IMR-90 (cell line): ENCODE measurements around the gene PLN. TPM values are rescaled to one million over a fixed set of nuclear protein-coding genes. Genes with fewer than 3 reads are reported as not detected.
A peak's percentile ranks its signal among the peaks of the same experiment; 100 is the strongest.

Source experiments
- ATAC-seq: fragments of 200-7000 bp; cut with Tn5 transposase; 2 replicates; pipeline ENCODE4 v1.9.1; 2020; ENCODE audit warnings: low read depth, mild to moderate bottlenecking, moderate library complexity
- BruUV-seq: library from RNA; stranded (reverse); fragments of 400-500 nt; replicated peaks from 2 replicates; lab custom pipeline; 2021; lab: Mats Ljungman, UMichigan
- CTCF ChIA-PET: fragments of 300-600 bp; formaldehyde crosslinking; extraction: SDS; loops from one replicate; lab custom pipeline; 2021; ENCODE audit warnings: antibody characterized with exemption; lab: Yijun Ruan, JAX
- POLR2A ChIA-PET: fragments of 300-600 bp; sonication (Branson Sonifier 250); formaldehyde crosslinking; loops from one replicate; lab custom pipeline; 2022; ENCODE audit warnings: antibody characterized with exemption; ENCODE audit not compliant: unreplicated experiment; lab: Charles Lee
- DNase-seq: peaks from one replicate; pipeline ENCODE4 v3.0.0; 2013
- H2AFZ ChIP-seq: replicated peaks from 2 replicates; pipeline ENCODE3; 2013; ENCODE audit warnings: low read length, mild to moderate bottlenecking; ENCODE audit not compliant: poor library complexity
- H2AK5ac ChIP-seq: 2 replicates; pipeline ENCODE4 v1.6.1; 2013; ENCODE audit warnings: low read depth, low read length, inconsistent platforms
- H2AK9ac ChIP-seq: replicated peaks from 2 replicates; pipeline ENCODE3; 2013; ENCODE audit warnings: mild to moderate bottlenecking, low read depth, low read length, moderate library complexity; ENCODE audit not compliant: poor library complexity
- H2BK120ac ChIP-seq: 2 replicates; pipeline ENCODE4 v1.6.1; 2013; ENCODE audit warnings: low read depth, low read length, inconsistent platforms
- H2BK15ac ChIP-seq: 3 replicates; pipeline ENCODE4 v1.6.1; 2013; ENCODE audit warnings: low read depth, low read length, inconsistent platforms
- H2BK20ac ChIP-seq: 2 replicates; pipeline ENCODE4 v1.6.1; 2013; ENCODE audit warnings: low read depth, mild to moderate bottlenecking, inconsistent platforms, low read length, moderate library complexity
- H2BK5ac ChIP-seq: 2 replicates; pipeline ENCODE4 v1.6.1; 2013; ENCODE audit warnings: mild to moderate bottlenecking, low read depth, low read length, inconsistent platforms; ENCODE audit not compliant: poor library complexity, severe bottlenecking
- H3K14ac ChIP-seq: replicated peaks from 2 replicates; pipeline ENCODE4 v1.6.1; 2013; ENCODE audit warnings: low read depth, low read length, inconsistent platforms
- H3K18ac ChIP-seq: 2 replicates; pipeline ENCODE4 v1.6.1; 2013; ENCODE audit warnings: low read depth, low read length, control low read depth
- H3K23ac ChIP-seq: 2 replicates; pipeline ENCODE4 v1.6.1; 2013; ENCODE audit warnings: low read depth, low read length, inconsistent platforms
- H3K27ac ChIP-seq: 2 replicates; pipeline ENCODE4 v1.5.1; 2013; ENCODE audit warnings: mild to moderate bottlenecking, control low read depth, low read length; ENCODE audit not compliant: insufficient read depth
- H3K27me3 ChIP-seq: 2 replicates; pipeline ENCODE4 v1.6.1; 2013; ENCODE audit warnings: low read length; ENCODE audit not compliant: control insufficient read depth, insufficient read depth
- H3K36me3 ChIP-seq: 2 replicates; pipeline ENCODE4 v1.6.1; 2013; ENCODE audit warnings: low read length, mixed read lengths; ENCODE audit not compliant: control insufficient read depth, insufficient read depth
- H3K4ac ChIP-seq: 2 replicates; pipeline ENCODE4 v1.6.1; 2013; ENCODE audit warnings: low read depth, low read length, inconsistent platforms
- H3K4me1 ChIP-seq: 2 replicates; pipeline ENCODE4 v1.6.1; 2013; ENCODE audit warnings: low read length, mixed read lengths; ENCODE audit not compliant: control insufficient read depth, insufficient read depth
- H3K4me2 ChIP-seq: 2 replicates; pipeline ENCODE4 v1.6.1; 2013; ENCODE audit warnings: low read depth, mild to moderate bottlenecking, control low read depth, low read length, moderate library complexity
- H3K4me3 ChIP-seq: 2 replicates; pipeline ENCODE4 v1.5.1; 2013; ENCODE audit warnings: low read depth, mild to moderate bottlenecking, control low read depth, low read length, moderate library complexity; ENCODE audit not compliant: insufficient read depth
- H3K56ac ChIP-seq: 2 replicates; pipeline ENCODE4 v1.6.1; 2013; ENCODE audit warnings: low read length, inconsistent platforms; ENCODE audit not compliant: insufficient read depth; ENCODE audit errors: extremely low read depth
- H3K79me1 ChIP-seq, 2 experiments: 2 replicates each; pipeline ENCODE4 v1.6.1; 2013; ENCODE audit warnings: low read length in 2 of 2, inconsistent platforms in 1 of 2, low read depth in 1 of 2
- H3K9ac ChIP-seq: 2 replicates; pipeline ENCODE4 v1.6.1; 2013; ENCODE audit warnings: low read depth, low read length, control low read depth
- H3K9me1 ChIP-seq: 2 replicates; pipeline ENCODE4 v1.6.1; 2013; ENCODE audit warnings: low read length, inconsistent platforms; ENCODE audit not compliant: insufficient read depth
- H3K9me3 ChIP-seq: 2 replicates; pipeline ENCODE4 v1.6.1; 2013; ENCODE audit warnings: low read length; ENCODE audit not compliant: control insufficient read depth, insufficient read depth
- H4K20me1 ChIP-seq: 2 replicates; pipeline ENCODE4 v1.6.1; 2013; ENCODE audit warnings: low read length, inconsistent platforms; ENCODE audit not compliant: insufficient read depth
- H4K5ac ChIP-seq: 2 replicates; pipeline ENCODE4 v1.6.1; 2013; ENCODE audit warnings: mild to moderate bottlenecking, low read depth, low read length, control low read depth
- H4K8ac ChIP-seq, 2 experiments: 2 replicates each; pipeline ENCODE4 v1.6.1; 2013; ENCODE audit warnings: low read depth in 2 of 2, low read length in 2 of 2, control low read depth in 1 of 2, inconsistent platforms in 1 of 2
- H4K91ac ChIP-seq: 2 replicates; pipeline ENCODE4 v1.6.1; 2013; ENCODE audit warnings: low read depth, low read length, inconsistent platforms; ENCODE audit not compliant: insufficient read depth
- CEBPB ChIP-seq: IDR thresholded peaks from 2 replicates; pipeline ENCODE4 v1.6.1; 2012; ENCODE audit warnings: low read depth, low read length, improper control_type of control experiment
- RCOR1 ChIP-seq: IDR thresholded peaks from 2 replicates; pipeline ENCODE4 v1.6.1; 2012; ENCODE audit warnings: mild to moderate bottlenecking, low read length, improper control_type of control experiment; ENCODE audit not compliant: insufficient replicate concordance
- WGBS, 2 experiments: methylation state at CpG; one replicate each; pipeline versions ENCODE4 v1.1.5 to v1.1.7; 2013; ENCODE audit warnings: missing lambda C conversion rate in 2 of 2; ENCODE audit not compliant: insufficient read length in 1 of 2; ENCODE audit errors: extremely low coverage in 2 of 2; 5-methylcytosine and 5-hydroxymethylcytosine counted together
- dilution Hi-C: fragments of 300-500 bp; cut with HindIII; formaldehyde crosslinking; loops from one replicate; pipeline ENCODE4 v1.14.3; 2018; ENCODE audit warnings: low sequenced_read_pairs; ENCODE audit not compliant: unreplicated experiment
- in situ Hi-C: fragments of 300-500 bp; cut with MboI; formaldehyde crosslinking; loops from 3 replicates; pipeline ENCODE4 v1.14.3; 2019; ENCODE audit warnings: low sequenced_read_pairs, inconsistent platforms, mixed read lengths
- intact Hi-C: fragments of 100-400 bp; cut with micrococcal nuclease; formaldehyde crosslinking; loops from 2 replicates; pipeline ENCODE4 v1.10.0; 2022
- polyA plus RNA-seq, 3 experiments: library from polyadenylated mRNA; depleted of rRNA; stranded (reverse); fragments of >200 nt; gene quantifications; 2 replicates each; pipeline ENCODE4 v1.2.3, GENCODE V29; 2012; ENCODE audit warnings: low replicate concordance in 1 of 3
- total RNA-seq: library from RNA; depleted of rRNA; stranded (reverse); fragments of >200 nt; gene quantifications from 2 replicates; pipeline ENCODE4 v1.2.3, GENCODE V29; 2012

The PLN gene
- total and polyA plus RNA-seq, 2 of the 4 experiments (the other 2 are of a cell fraction), result under 0.01 TPM; not detected in 1

- no peaks in the 10 kb centered on the region; the same call in 1 of the 2 replicates for H3K9me1 ChIP-seq
- no peak overlapping the region for H2AK5ac ChIP-seq
- no peak overlapping the region for H3K27ac ChIP-seq
- H4K8ac ChIP-seq, result no peak overlapping the region
- peaks cover 12 to 22% of the 10 kb centered on the region in 2 experiments for H3K79me1 ChIP-seq
- no peak overlapping the region for H3K18ac ChIP-seq
- ChIA-PET POLR2A (no interaction called here), CTCF (no interaction called here)
- H3K4me2 ChIP-seq, result no peak overlapping the region
- H2AFZ ChIP-seq, result no peak overlapping the region
- no peaks in the 10 kb centered on the region for H3K27me3 ChIP-seq
- no peak overlapping the region for H3K23ac ChIP-seq
- intact Hi-C loops, result no loop called here
- no peak overlapping the region for H2AK9ac ChIP-seq
- no peak overlapping the region for H3K9ac ChIP-seq
- TF ChIP-seq CEBPB (peak; percentile 80), RCOR1 (no peak)
- DNase-seq, result no peak
- H3K14ac ChIP-seq, result no peak overlapping the region
- no peak overlapping the region for H2BK20ac ChIP-seq
- no peak overlapping the region for H4K5ac ChIP-seq
- no peak overlapping the region for H2BK120ac ChIP-seq
- no peak overlapping the region for H2BK5ac ChIP-seq
- H4K20me1 ChIP-seq, result no peaks in the 10 kb centered on the region; the same call in 1 of the 2 replicates
- no peak overlapping the region for H3K4me3 ChIP-seq
- dilution Hi-C loops, result no loop called here
- no CpG with 5 or more reads among the region's 2 CpGs for WGBS, 2 experiments
- H3K4ac ChIP-seq, result no peak overlapping the region
- no peak overlapping the region for H3K56ac ChIP-seq
- H2BK15ac ChIP-seq, result no peak overlapping the region
- no peak overlapping the region for H4K91ac ChIP-seq
- peaks cover 2% of the 10 kb centered on the region; the same call in 1 of the 2 replicates for H3K4me1 ChIP-seq
- no peaks in the 10 kb centered on the region for H3K36me3 ChIP-seq
- no peak; the same call in 1 of the 2 replicates for ATAC-seq
- in situ Hi-C loops, result no loop called here
- H3K9me3 ChIP-seq, result no peaks in the 10 kb centered on the region; the same call in 1 of the 2 replicates
- BruUV-seq, result no TSS peak
Measured at GRCh38 chr6:118529756-118530155, 18.3 kb upstream of the PLN start.
